Chondrocyte (in vitro differentiated cells): Measurements from ENCODE around the gene DNAH9. TPM values are rescaled to one million over a fixed set of nuclear protein-coding genes. Genes with fewer than 3 reads are reported as not detected.

Source experiments
- DNase-seq: peaks from one replicate; pipeline ENCODE4 v3.0.0; 2021; ENCODE audit warnings: mixed read lengths, low spot score
- H3K27ac Mint-ChIP-seq: one replicate; pipeline ENCODE4 v1.8.0; 2021; ENCODE audit warnings: mild to moderate bottlenecking, moderate library complexity, mixed read lengths; ENCODE audit not compliant: unreplicated experiment
- H3K27me3 Mint-ChIP-seq: 2 replicates; pipeline ENCODE4 v1.8.0; 2021; ENCODE audit warnings: low read depth, mixed read lengths
- H3K36me3 Mint-ChIP-seq: 2 replicates; pipeline ENCODE4 v1.8.0; 2021; ENCODE audit warnings: low read depth, mixed read lengths
- H3K4me1 Mint-ChIP-seq: 2 replicates; pipeline ENCODE4 v1.8.0; 2021; ENCODE audit warnings: low read depth, mild to moderate bottlenecking, mixed read lengths
- H3K4me3 Mint-ChIP-seq: one replicate; pipeline ENCODE4 v1.8.0; 2021; ENCODE audit warnings: mild to moderate bottlenecking, moderate library complexity, mixed read lengths; ENCODE audit not compliant: unreplicated experiment
- H3K9me3 Mint-ChIP-seq: 2 replicates; pipeline ENCODE4 v1.8.0; 2021; ENCODE audit warnings: low read depth, mixed read lengths
- total RNA-seq: library from RNA; stranded (reverse); gene quantifications from 3 replicates; pipeline ENCODE4 v1.2.1, GENCODE V29; 2021
- TF ChIP-seq, protein P1 (sequence below): fragments of 200-600 bp; sonication (generic); IDR thresholded peaks from 2 replicates; pipeline ENCODE4 v1.5.0; 2021; ENCODE audit warnings: antibody characterized with exemption, mild to moderate bottlenecking, moderate library complexity

Gene DNAH9
- total RNA-seq, 1 donor from 2014 or later, result 0.37 TPM

DNA sequence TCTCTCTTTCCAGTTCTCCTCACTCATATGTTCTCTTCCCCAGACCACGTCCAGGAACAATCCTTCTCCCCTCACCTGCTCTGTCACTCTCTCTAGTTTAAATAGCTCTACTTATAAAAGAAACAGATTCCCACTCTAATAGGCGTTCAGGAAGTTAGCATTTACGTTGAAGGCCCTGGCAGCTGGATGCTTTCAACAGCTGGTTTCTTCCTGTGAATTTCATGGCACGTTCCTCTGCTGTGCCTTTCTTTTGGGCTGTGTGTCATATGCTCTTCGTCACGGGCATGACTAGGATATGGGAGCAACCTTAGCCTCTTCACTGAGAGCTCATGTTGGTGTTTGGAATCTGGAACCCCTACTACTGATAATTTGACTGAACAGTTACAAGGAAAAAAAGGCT, 325.8 kb downstream of the DNAH9 start:
- TF ChIP-seq, protein P1, sequence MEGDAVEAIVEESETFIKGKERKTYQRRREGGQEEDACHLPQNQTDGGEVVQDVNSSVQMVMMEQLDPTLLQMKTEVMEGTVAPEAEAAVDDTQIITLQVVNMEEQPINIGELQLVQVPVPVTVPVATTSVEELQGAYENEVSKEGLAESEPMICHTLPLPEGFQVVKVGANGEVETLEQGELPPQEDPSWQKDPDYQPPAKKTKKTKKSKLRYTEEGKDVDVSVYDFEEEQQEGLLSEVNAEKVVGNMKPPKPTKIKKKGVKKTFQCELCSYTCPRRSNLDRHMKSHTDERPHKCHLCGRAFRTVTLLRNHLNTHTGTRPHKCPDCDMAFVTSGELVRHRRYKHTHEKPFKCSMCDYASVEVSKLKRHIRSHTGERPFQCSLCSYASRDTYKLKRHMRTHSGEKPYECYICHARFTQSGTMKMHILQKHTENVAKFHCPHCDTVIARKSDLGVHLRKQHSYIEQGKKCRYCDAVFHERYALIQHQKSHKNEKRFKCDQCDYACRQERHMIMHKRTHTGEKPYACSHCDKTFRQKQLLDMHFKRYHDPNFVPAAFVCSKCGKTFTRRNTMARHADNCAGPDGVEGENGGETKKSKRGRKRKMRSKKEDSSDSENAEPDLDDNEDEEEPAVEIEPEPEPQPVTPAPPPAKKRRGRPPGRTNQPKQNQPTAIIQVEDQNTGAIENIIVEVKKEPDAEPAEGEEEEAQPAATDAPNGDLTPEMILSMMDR, result no peak
- H3K4me3 Mint-ChIP-seq, result no peak overlapping the region
- no peaks in the 10 kb centered on the region for H3K36me3 Mint-ChIP-seq
- H3K27ac Mint-ChIP-seq, result no peak overlapping the region
- no peak for DNase-seq
- H3K27me3 Mint-ChIP-seq, result peaks cover 2% of the 10 kb centered on the region
- no peaks in the 10 kb centered on the region for H3K4me1 Mint-ChIP-seq
- peaks cover 6% of the 10 kb centered on the region for H3K9me3 Mint-ChIP-seq

GRCh38 chr17:11925262-11926021, 327.2 kb downstream of the DNAH9 start:
- Mint-ChIP-seq H3K27ac (no peak overlapping the region), H3K9me3 (peaks cover 4% of the 10 kb centered on the region), H3K27me3 (peaks cover 2% of the 10 kb centered on the region), H3K36me3 (no peaks in the 10 kb centered on the region), H3K4me1 (no peaks in the 10 kb centered on the region), H3K4me3 (no peak overlapping the region)
- no peak for DNase-seq
- TF ChIP-seq, protein P1, result no peak

DNA sequence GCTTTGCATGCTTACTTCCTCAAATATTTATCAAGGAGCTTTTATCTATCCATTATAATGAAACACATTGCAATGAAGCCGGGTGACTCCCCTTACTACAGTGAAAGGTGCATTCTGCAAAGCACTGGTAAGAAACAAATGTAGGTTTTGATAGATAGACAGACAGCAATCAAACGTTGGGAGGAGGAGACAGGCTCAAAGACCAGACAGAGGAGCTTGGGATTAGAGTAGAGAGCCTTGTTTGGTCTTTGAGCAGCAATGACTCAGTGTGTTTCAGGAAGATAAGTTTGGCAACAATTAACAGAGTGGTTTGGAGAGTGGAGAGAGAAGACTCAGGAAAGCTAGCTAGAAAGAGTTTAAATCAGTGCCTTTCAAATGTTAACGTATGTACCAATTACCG, 330.2 kb downstream of the DNAH9 start:
- no peak overlapping the region for H3K4me3 Mint-ChIP-seq
- TF ChIP-seq, protein P1, result no peak
- no peaks in the 10 kb centered on the region for H3K36me3 Mint-ChIP-seq
- H3K4me1 Mint-ChIP-seq, result no peaks in the 10 kb centered on the region
- peaks cover 4% of the 10 kb centered on the region for H3K9me3 Mint-ChIP-seq
- peaks cover 2% of the 10 kb centered on the region for H3K27me3 Mint-ChIP-seq
- DNase-seq, result no peak
- H3K27ac Mint-ChIP-seq, result no peak overlapping the region

GRCh38 chr17:11932337-11932898, 334.1 kb downstream of the DNAH9 start:
- no peak for DNase-seq
- H3K4me3 Mint-ChIP-seq, result no peak overlapping the region
- no peaks in the 10 kb centered on the region for H3K36me3 Mint-ChIP-seq

GRCh38 chr17:11935734-11936406, 337.6 kb downstream of the DNAH9 start:
- TF ChIP-seq, protein P1, result peak; percentile 87
- H3K36me3 Mint-ChIP-seq, result no peaks in the 10 kb centered on the region
- no peaks in the 10 kb centered on the region for H3K9me3 Mint-ChIP-seq
- H3K27me3 Mint-ChIP-seq, result peaks cover 9% of the 10 kb centered on the region
- no peaks in the 10 kb centered on the region for H3K4me1 Mint-ChIP-seq
- no peak overlapping the region for H3K4me3 Mint-ChIP-seq
- H3K27ac Mint-ChIP-seq, result no peak overlapping the region
- DNase-seq, result no peak

More at GRCh38 chr17:11932337-11932898, 334.1 kb downstream of the DNAH9 start:
- Mint-ChIP-seq H3K4me1 (no peaks in the 10 kb centered on the region), H3K27ac (no peak overlapping the region), H3K27me3 (peaks cover 6% of the 10 kb centered on the region), H3K9me3 (no peaks in the 10 kb centered on the region)
- TF ChIP-seq, protein P1, result no peak
